Calu3 (cell line): ENCODE results near the gene CPT1B. TPM values are rescaled to one million over a fixed set of nuclear protein-coding genes. Genes with fewer than 3 reads are reported as not detected.
A peak's percentile ranks its signal among the peaks of the same experiment; 100 is the strongest.

Source experiments
- BruUV-seq: library from RNA; stranded (reverse); fragments of 400-500 nt; replicated peaks from 2 replicates; lab custom pipeline; 2021; lab: Mats Ljungman, UMichigan
- CTCF ChIA-PET: fragments of 300-600 bp; sonication (Branson Sonifier 250); formaldehyde crosslinking; loops from one replicate; lab custom pipeline; 2022; ENCODE audit warnings: antibody characterized with exemption; lab: Charles Lee
- DNase-seq: peaks from one replicate; pipeline ENCODE4 v3.0.0; 2022
- H3K27ac Mint-ChIP-seq: one replicate; pipeline ENCODE4 v1.8.0; 2022; ENCODE audit warnings: mixed read lengths; ENCODE audit not compliant: unreplicated experiment
- H3K27me3 Mint-ChIP-seq: one replicate; pipeline ENCODE4 v1.8.0; 2022; ENCODE audit warnings: mixed read lengths; ENCODE audit not compliant: unreplicated experiment
- H3K36me3 Mint-ChIP-seq: one replicate; pipeline ENCODE4 v1.8.0; 2022; ENCODE audit warnings: mild to moderate bottlenecking, moderate library complexity, mixed read lengths; ENCODE audit not compliant: insufficient read depth, unreplicated experiment
- H3K4me1 Mint-ChIP-seq: one replicate; pipeline ENCODE4 v1.8.0; 2022; ENCODE audit warnings: mild to moderate bottlenecking, low read depth, mixed read lengths; ENCODE audit not compliant: unreplicated experiment
- H3K4me3 Mint-ChIP-seq: one replicate; pipeline ENCODE4 v1.8.0; 2022; ENCODE audit warnings: mild to moderate bottlenecking, low read depth, moderate library complexity, mixed read lengths; ENCODE audit not compliant: unreplicated experiment
- H3K9me3 Mint-ChIP-seq: one replicate; pipeline ENCODE4 v1.8.0; 2022; ENCODE audit warnings: low read depth, mixed read lengths; ENCODE audit not compliant: unreplicated experiment
- CTCF ChIP-seq: fragments of 200-600 bp; IDR thresholded peaks from one replicate; pipeline ENCODE4 v1.8.0; 2022; ENCODE audit warnings: antibody characterized with exemption; ENCODE audit not compliant: unreplicated experiment
- intact Hi-C: fragments of 100-400 bp; cut with micrococcal nuclease; formaldehyde crosslinking; loops from one replicate; pipeline ENCODE4 v1.10.0; 2022; ENCODE audit not compliant: unreplicated experiment
- total RNA-seq: library from RNA; stranded (reverse); gene quantifications from 2 replicates; pipeline ENCODE4 v1.2.3, GENCODE V29; 2022

CPT1B gene
- total RNA-seq, 1 experiment from 2014 or later: 72.6 TPM

GRCh38 chr22:50530877-50531545 is 47.2 kb downstream of the CPT1B start:
- Mint-ChIP-seq H3K27me3 (no peaks in the 10 kb centered on the region), H3K4me1 (peaks cover 34% of the 10 kb centered on the region), H3K9me3 (no peaks in the 10 kb centered on the region), H3K36me3 (peaks cover 87% of the 10 kb centered on the region), H3K4me3 (peak overlapping the region; percentile 90), H3K27ac (peak overlapping the region; percentile 98)
- TF ChIP-seq CTCF: no peak
- BruUV-seq: TSS peak; percentile 14
- intact Hi-C loops: loop anchor here (2.0 kb wide), 1 partner anchor 90 kb away; no protein-coding TSS in a partner anchor
- CTCF ChIA-PET: interaction anchor here (1.0 to 1.5 kb wide), 2 partner anchors 8 to 32 kb away, joined by 3 to 5 read pairs; partner anchors contain the start of gene SYCE3
- peak; percentile 85 for DNase-seq

GRCh38 chr22:50530580-50530876 is 47.7 kb downstream of the CPT1B start:
- Mint-ChIP-seq H3K9me3 (no peaks in the 10 kb centered on the region), H3K27ac (peak overlapping the region; percentile 98), H3K4me3 (peak overlapping the region; percentile 90), H3K27me3 (no peaks in the 10 kb centered on the region), H3K36me3 (peaks cover 92% of the 10 kb centered on the region), H3K4me1 (peaks cover 34% of the 10 kb centered on the region)
- no TSS peak for BruUV-seq
- DNase-seq: no peak
- no peak for TF ChIP-seq CTCF
- CTCF ChIA-PET: interaction anchor here (1.0 kb wide), 1 partner anchor 9 kb away, joined by 3 read pairs; no protein-coding TSS in a partner anchor
- intact Hi-C loops: loop anchor here (2.0 kb wide), 1 partner anchor 90 kb away; no protein-coding TSS in a partner anchor

GRCh38 chr22:50529897-50530579 is 48.2 kb downstream of the CPT1B start, which contains the start of gene TYMP:
Gene TYMP, minus strand, starts transcription at chr22:50530012. Its CDS starts 303 bp downstream, at chr22:50529709.
- DNase-seq: peak; percentile 87
- CTCF ChIA-PET: interaction anchor here (0.6 to 1.8 kb wide), 2 partner anchors 34 to 91 kb away, joined by 3 to 10 read pairs; no protein-coding TSS in a partner anchor
- peak within 1 kb of the TSS; percentile 90 for H3K4me3 Mint-ChIP-seq
- H3K9me3 Mint-ChIP-seq: no peaks in the 10 kb centered on the region
- peaks cover 35% of the 10 kb centered on the region for H3K4me1 Mint-ChIP-seq
- TF ChIP-seq CTCF: no peak
- peak within 1 kb of the TSS; percentile 98 for H3K27ac Mint-ChIP-seq
- TSS peak; percentile 13 for BruUV-seq
- H3K27me3 Mint-ChIP-seq: no peaks in the 10 kb centered on the region
- intact Hi-C loops: loop anchor here (2.0 kb wide), 1 partner anchor 91 kb away; no protein-coding TSS in a partner anchor
- peaks cover 97% of the 10 kb centered on the region for H3K36me3 Mint-ChIP-seq

- CTCF ChIA-PET: interaction anchor here (0.8 to 1.8 kb wide), 2 partner anchors 22 to 91 kb away, joined by 3 to 10 read pairs; partner anchors contain the start of genes LMF2 and NCAPH2
- no peak for DNase-seq
- intact Hi-C loops: no loop called here
- no peaks in the 10 kb centered on the region for H3K9me3 Mint-ChIP-seq
- peak overlapping the region; percentile 98 for H3K27ac Mint-ChIP-seq
- TF ChIP-seq CTCF: no peak
- no peaks in the 10 kb centered on the region for H3K27me3 Mint-ChIP-seq
- peaks cover 100% of the 10 kb centered on the region for H3K36me3 Mint-ChIP-seq
- H3K4me1 Mint-ChIP-seq: peaks cover 35% of the 10 kb centered on the region
- peak overlapping the region; percentile 90 for H3K4me3 Mint-ChIP-seq
- no TSS peak for BruUV-seq
These were observed 48.8 kb downstream of the CPT1B start for GRCh38 chr22:50529416-50529896.
